Smooth muscle cell (in vitro differentiated cells): ENCODE data around the gene TRDMT1. TPM values are rescaled to one million over a fixed set of nuclear protein-coding genes. Genes with fewer than 3 reads are reported as not detected.

Experiments
- DNase-seq: peaks from one replicate; lab custom pipeline; 2025; ENCODE audit not compliant: unreplicated experiment; lab: John Stamatoyannopoulos, UW
- H2AFZ ChIP-seq: fragments of 200-600 bp; sonication (generic); 2 replicates; pipeline ENCODE4 v1.6.0; 2016; ENCODE audit warnings: antibody characterized with exemption, low read depth, mild to moderate bottlenecking
- H3F3A ChIP-seq: fragments of 200-600 bp; sonication (generic); 2 replicates; pipeline ENCODE4 v1.6.0; 2017; ENCODE audit warnings: antibody characterized with exemption, low read depth
- H3K27ac ChIP-seq: fragments of 200-600 bp; sonication (generic); 2 replicates; pipeline ENCODE4 v1.5.1; 2016; ENCODE audit warnings: low read depth, mild to moderate bottlenecking
- H3K27me3 ChIP-seq: fragments of 200-600 bp; sonication (generic); 2 replicates; pipeline ENCODE4 v1.6.1; 2016; ENCODE audit warnings: low read depth, mild to moderate bottlenecking
- H3K36me3 ChIP-seq: fragments of 200-600 bp; sonication (generic); 2 replicates; pipeline ENCODE4 v1.5.1; 2016; ENCODE audit warnings: low read depth
- H3K4me1 ChIP-seq: fragments of 200-600 bp; sonication (generic); 2 replicates; pipeline ENCODE4 v1.5.1; 2016; ENCODE audit warnings: low read depth
- H3K4me2 ChIP-seq: fragments of 200-600 bp; sonication (generic); 2 replicates; pipeline ENCODE4 v1.6.0; 2016; ENCODE audit warnings: mild to moderate bottlenecking
- H3K4me3 ChIP-seq: fragments of 200-600 bp; sonication (generic); 2 replicates; pipeline ENCODE4 v1.5.1; 2016; ENCODE audit warnings: mild to moderate bottlenecking
- H3K79me2 ChIP-seq: fragments of 200-600 bp; sonication (generic); 2 replicates; pipeline ENCODE4 v1.6.0; 2016; ENCODE audit warnings: low read depth, mild to moderate bottlenecking
- H3K9ac ChIP-seq: fragments of 200-600 bp; sonication (generic); 2 replicates; pipeline ENCODE4 v1.6.0; 2016; ENCODE audit warnings: low read depth
- H3K9me3 ChIP-seq: fragments of 200-600 bp; sonication (generic); replicated peaks from 2 replicates; pipeline ENCODE4 v1.5.1; 2016; ENCODE audit warnings: low read depth
- H4K20me1 ChIP-seq: fragments of 200-600 bp; sonication (generic); 2 replicates; pipeline ENCODE4 v1.6.0; 2016; ENCODE audit warnings: low read depth
- WGBS: methylation state at CpG from one replicate; pipeline ENCODE4 v1.1.7; 2016; ENCODE audit warnings: low lambda C conversion rate; 5-methylcytosine and 5-hydroxymethylcytosine counted together
- polyA plus RNA-seq: library from polyadenylated mRNA; unstranded; fragments of >200 nt; fragmentation: Nextera tagmentation; extraction: Ambion mirVana; gene quantifications from 2 replicates; pipeline ENCODE4 v1.2.1, GENCODE V29; 2016
- total RNA-seq: library from RNA; depleted of rRNA; stranded (reverse); fragments of >200 nt; gene quantifications from 2 replicates; pipeline ENCODE4 v1.2.3, GENCODE V29; 2014
- TF ChIP-seq, protein P1 (sequence below): fragments of 200-600 bp; sonication (generic); IDR thresholded peaks from 2 replicates; pipeline ENCODE4 v1.5.1; 2017; ENCODE audit warnings: borderline replicate concordance, mild to moderate bottlenecking, antibody characterized with exemption; ENCODE audit not compliant: insufficient read depth, poor library complexity, severe bottlenecking

The TRDMT1 gene
- total and polyA plus RNA-seq, 2 experiments from 2014 or later = 2.5 to 7.3 TPM

DNA sequence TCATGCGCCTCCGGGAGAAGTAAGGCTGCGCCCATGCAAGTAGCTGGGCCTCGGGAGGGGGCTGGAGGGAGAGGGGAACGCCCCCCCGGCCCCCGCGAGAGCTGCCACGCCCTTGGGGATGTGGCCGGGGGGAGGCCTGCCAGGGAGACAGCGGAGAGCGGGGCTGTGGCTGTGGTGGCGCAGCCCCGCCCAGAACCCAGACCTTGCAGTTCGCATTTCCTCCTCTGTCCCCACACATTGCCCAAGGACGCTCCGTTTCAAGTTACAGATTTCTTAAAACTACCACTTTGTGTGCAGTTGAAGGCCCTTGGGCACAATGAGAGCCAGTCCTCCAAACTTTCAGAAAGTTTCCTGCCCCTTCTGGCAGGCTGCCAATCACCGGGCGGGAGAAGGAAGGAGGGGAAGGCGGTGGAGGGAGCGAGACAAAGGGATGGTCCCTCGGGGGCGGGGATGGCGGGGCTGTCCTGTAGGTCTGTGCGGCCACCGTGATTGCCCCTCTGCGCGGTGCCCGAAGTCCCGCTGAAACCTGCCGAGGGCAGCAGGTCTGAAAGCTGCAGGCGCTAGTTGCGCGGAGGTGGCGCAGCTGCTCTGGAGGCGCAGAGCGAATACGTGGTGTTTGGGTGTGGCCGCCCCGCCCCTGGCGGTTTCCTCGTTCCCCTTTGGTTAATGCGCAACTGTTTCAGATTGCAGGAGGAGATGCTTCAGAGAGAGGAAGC, 28.7 kb upstream of the TRDMT1 start:
- Histone ChIP-seq H3K9me3 (no peaks in the 10 kb centered on the region), H4K20me1 (peaks cover 60% of the 10 kb centered on the region), H3K9ac (peak overlapping the region; percentile 99), H3K4me1 (peaks cover 34% of the 10 kb centered on the region), H3K4me3 (peak overlapping the region; percentile 90), H3K27me3 (no peaks in the 10 kb centered on the region), H3K36me3 (peaks cover 29% of the 10 kb centered on the region), H3K79me2 (peaks cover 80% of the 10 kb centered on the region), H3K4me2 (peak overlapping the region; percentile 96), H2AFZ (no peak overlapping the region), H3F3A (peaks cover 62% of the 10 kb centered on the region), H3K27ac (peak overlapping the region; percentile 99)
- under 1% methylated on average over 42 of the region's 43 CpGs for WGBS
- TF ChIP-seq, protein P1, sequence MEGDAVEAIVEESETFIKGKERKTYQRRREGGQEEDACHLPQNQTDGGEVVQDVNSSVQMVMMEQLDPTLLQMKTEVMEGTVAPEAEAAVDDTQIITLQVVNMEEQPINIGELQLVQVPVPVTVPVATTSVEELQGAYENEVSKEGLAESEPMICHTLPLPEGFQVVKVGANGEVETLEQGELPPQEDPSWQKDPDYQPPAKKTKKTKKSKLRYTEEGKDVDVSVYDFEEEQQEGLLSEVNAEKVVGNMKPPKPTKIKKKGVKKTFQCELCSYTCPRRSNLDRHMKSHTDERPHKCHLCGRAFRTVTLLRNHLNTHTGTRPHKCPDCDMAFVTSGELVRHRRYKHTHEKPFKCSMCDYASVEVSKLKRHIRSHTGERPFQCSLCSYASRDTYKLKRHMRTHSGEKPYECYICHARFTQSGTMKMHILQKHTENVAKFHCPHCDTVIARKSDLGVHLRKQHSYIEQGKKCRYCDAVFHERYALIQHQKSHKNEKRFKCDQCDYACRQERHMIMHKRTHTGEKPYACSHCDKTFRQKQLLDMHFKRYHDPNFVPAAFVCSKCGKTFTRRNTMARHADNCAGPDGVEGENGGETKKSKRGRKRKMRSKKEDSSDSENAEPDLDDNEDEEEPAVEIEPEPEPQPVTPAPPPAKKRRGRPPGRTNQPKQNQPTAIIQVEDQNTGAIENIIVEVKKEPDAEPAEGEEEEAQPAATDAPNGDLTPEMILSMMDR = no peak
- DNase-seq = no peak

DNA sequence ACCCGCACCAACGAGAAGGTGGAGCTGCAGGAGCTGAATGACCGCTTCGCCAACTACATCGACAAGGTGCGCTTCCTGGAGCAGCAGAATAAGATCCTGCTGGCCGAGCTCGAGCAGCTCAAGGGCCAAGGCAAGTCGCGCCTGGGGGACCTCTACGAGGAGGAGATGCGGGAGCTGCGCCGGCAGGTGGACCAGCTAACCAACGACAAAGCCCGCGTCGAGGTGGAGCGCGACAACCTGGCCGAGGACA, 28.2 kb upstream of the TRDMT1 start:
- Histone ChIP-seq H3K36me3 (peaks cover 24% of the 10 kb centered on the region), H2AFZ (no peak overlapping the region), H3K9me3 (no peaks in the 10 kb centered on the region), H3K27ac (peak overlapping the region; percentile 99), H3K4me2 (peak overlapping the region; percentile 96), H3K27me3 (no peaks in the 10 kb centered on the region), H3K9ac (peak overlapping the region; percentile 99), H3K79me2 (peaks cover 75% of the 10 kb centered on the region), H3F3A (peaks cover 57% of the 10 kb centered on the region), H3K4me3 (peak overlapping the region; percentile 90), H3K4me1 (peaks cover 34% of the 10 kb centered on the region), H4K20me1 (peaks cover 55% of the 10 kb centered on the region)
- DNase-seq = no peak
- TF ChIP-seq, protein P1 = no peak
- under 1% methylated on average over 21 of the region's 21 CpGs for WGBS

- no peaks in the 10 kb centered on the region for H3K9me3 ChIP-seq
- H4K20me1 ChIP-seq = peaks cover 51% of the 10 kb centered on the region
- H3K27me3 ChIP-seq = no peaks in the 10 kb centered on the region
- H3K36me3 ChIP-seq = peaks cover 20% of the 10 kb centered on the region
- peak overlapping the region; percentile 99 for H3K9ac ChIP-seq
- peaks cover 34% of the 10 kb centered on the region for H3K4me1 ChIP-seq
- TF ChIP-seq, protein P1 = peak; percentile 25
- H3K4me3 ChIP-seq = peak overlapping the region; percentile 90
- peaks cover 53% of the 10 kb centered on the region for H3F3A ChIP-seq
- no peak overlapping the region for H2AFZ ChIP-seq
- WGBS = under 1% methylated on average over 54 of the region's 72 CpGs
- DNase-seq = peak; percentile 86
- H3K4me2 ChIP-seq = peak overlapping the region; percentile 96
- peaks cover 70% of the 10 kb centered on the region for H3K79me2 ChIP-seq
- peak overlapping the region; percentile 99 for H3K27ac ChIP-seq
These were observed 27.7 kb upstream of the TRDMT1 start for GRCh38 chr10:17229016-17229716.
